Measurements from ENCODE around the gene CNIH3. TPM values are rescaled to one million over a fixed set of nuclear protein-coding genes. Genes with fewer than 3 reads are reported as not detected.

CNIH3 gene
- total and polyA plus RNA-seq, 12 donors: 0.30 to 5.5 (median 2.2) TPM

- TF ChIP-seq CTCF (IDR thresholded peaks at IDR 0.05): no peak
- no peak for TF ChIP-seq POLR2A (IDR thresholded peaks at IDR 0.05)
- no peak overlapping the region for H3K4me3 ChIP-seq
- DNase-seq: peak in 1 of 7 donors; percentile 11
- H3K27me3 ChIP-seq: no peaks in the 10 kb centered on the region
- H3K4me1 ChIP-seq (replicated peaks in 1 of 2): no peaks in the 10 kb centered on the region
- intact Hi-C loops (cut with DNase I): no loop called here
- 67 to 74% (median 70%) methylated on average over 6 of the region's 6 CpGs for WGBS, 4 donors
- no peak overlapping the region for H3K27ac ChIP-seq
- H3K36me3 ChIP-seq (replicated peaks in 1 of 2): no peaks in the 10 kb centered on the region
- no peaks in the 10 kb centered on the region for H3K9me3 ChIP-seq (replicated peaks in 1 of 3)
Measured at GRCh38 chr1:224592636-224593582, 23.2 kb upstream of the CNIH3 start.

GRCh38 chr1:224594360-224594759 is 21.8 kb upstream of the CNIH3 start:
- TF ChIP-seq CTCF (IDR thresholded peaks at IDR 0.05) (no peak), POLR2A (IDR thresholded peaks at IDR 0.05) (no peak)

GRCh38 chr1:224594851-224595250 is 21.3 kb upstream of the CNIH3 start:
- Histone ChIP-seq H3K4me1 (replicated peaks in 1 of 2) (no peaks in the 10 kb centered on the region), H3K27ac (no peak overlapping the region), H3K9me3 (replicated peaks in 1 of 3) (no peaks in the 10 kb centered on the region), H3K27me3 (no peaks in the 10 kb centered on the region), H3K4me3 (no peak overlapping the region), H3K36me3 (replicated peaks in 1 of 2) (no peaks in the 10 kb centered on the region)
- no peak for DNase-seq
- intact Hi-C loops (cut with DNase I): no loop called here
- TF ChIP-seq CTCF (IDR thresholded peaks at IDR 0.05): no peak
- TF ChIP-seq POLR2A (IDR thresholded peaks at IDR 0.05): no peak

More at GRCh38 chr1:224594360-224594759, 21.8 kb upstream of the CNIH3 start:
- Histone ChIP-seq H3K4me3 (no peak overlapping the region), H3K9me3 (replicated peaks in 1 of 3) (no peaks in the 10 kb centered on the region), H3K4me1 (replicated peaks in 1 of 2) (no peaks in the 10 kb centered on the region), H3K27ac (no peak overlapping the region), H3K27me3 (no peaks in the 10 kb centered on the region), H3K36me3 (replicated peaks in 1 of 2) (no peaks in the 10 kb centered on the region)
- intact Hi-C loops (cut with DNase I): no loop called here
- WGBS, 4 donors: 82 to 100% (median 87%) methylated on average over 3 of the region's 3 CpGs
- DNase-seq: no peak

DNA sequence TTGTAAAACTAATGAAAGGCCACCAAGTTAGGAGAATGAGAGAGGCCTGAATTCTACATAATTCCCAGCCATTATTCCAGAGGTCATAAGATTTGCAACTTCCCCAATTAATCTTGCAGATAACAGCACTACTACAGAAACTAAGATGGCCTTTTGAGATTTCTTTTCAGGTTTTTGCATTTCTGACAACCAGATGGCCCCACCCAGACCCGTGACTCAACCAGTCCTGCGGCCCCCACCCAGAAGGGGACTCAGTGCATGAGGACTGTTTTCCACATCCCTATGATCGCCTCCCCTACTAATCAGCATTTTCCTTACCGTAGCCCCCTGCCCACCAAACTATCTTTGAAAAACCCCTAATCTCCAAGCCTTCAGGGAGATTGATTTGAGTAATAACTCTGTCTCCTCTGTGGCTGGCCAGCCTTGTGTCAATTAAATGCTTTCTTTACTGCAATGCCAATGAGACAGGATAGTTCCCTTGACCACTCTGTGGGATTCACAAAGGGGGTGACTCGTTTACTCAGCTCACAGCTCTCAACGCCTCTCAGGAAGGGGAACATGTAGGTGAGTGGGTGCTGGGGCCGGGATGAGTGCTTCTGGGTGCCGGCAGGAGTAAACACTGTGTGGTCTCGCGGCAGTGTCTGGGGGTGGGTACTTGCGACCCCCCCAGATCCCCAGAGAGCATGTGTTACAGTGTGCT is 10.5 kb upstream of the CNIH3 start:
- WGBS, 4 donors: 79 to 91% (median 85%) methylated on average over 11 of the region's 11 CpGs
- no peak for DNase-seq
- TF ChIP-seq POLR2A (IDR thresholded peaks at IDR 0.05): no peak
- no peak for TF ChIP-seq CTCF (IDR thresholded peaks at IDR 0.05)
- intact Hi-C loops (cut with DNase I): no loop called here
- H3K27ac ChIP-seq: no peak overlapping the region
- H3K9me3 ChIP-seq (replicated peaks in 1 of 3): no peaks in the 10 kb centered on the region
- H3K4me1 ChIP-seq (replicated peaks in 1 of 2): no peaks in the 10 kb centered on the region
- no peaks in the 10 kb centered on the region for H3K36me3 ChIP-seq (replicated peaks in 1 of 2)
- no peak overlapping the region for H3K4me3 ChIP-seq
- no peaks in the 10 kb centered on the region for H3K27me3 ChIP-seq
